ENCODE measurements around the gene GUCA1A. TPM values are rescaled to one million over a fixed set of nuclear protein-coding genes. Genes with fewer than 3 reads are reported as not detected.

GUCA1A gene
- total and polyA plus RNA-seq, 8 donors: 0.12 TPM; not detected in 7

- H3K27me3 ChIP-seq: no peaks in the 10 kb centered on the region
- 76% methylated on average over 5 of the region's 5 CpGs for WGBS, 2 donors
- FAIRE-seq (no peak), DNase-seq (no peak), ATAC-seq (no peak)
- H3K36me3 ChIP-seq: no peaks in the 10 kb centered on the region
- no peaks in the 10 kb centered on the region for H3K9me3 ChIP-seq
- no peak for TF ChIP-seq CTCF (IDR thresholded peaks at IDR 0.05)
- intact Hi-C loops (cut with DNase I): no loop called here
- no peak overlapping the region for H3K27ac ChIP-seq
- H3K4me3 ChIP-seq: no peak overlapping the region
- no peaks in the 10 kb centered on the region for H3K4me1 ChIP-seq
These were observed 2.7 kb downstream of the GUCA1A start for GRCh38 chr6:42175860-42176259.

- H3K4me3 ChIP-seq: no peak overlapping the region
- no peaks in the 10 kb centered on the region for H3K9me3 ChIP-seq
- H3K4me1 ChIP-seq: no peaks in the 10 kb centered on the region
- H3K36me3 ChIP-seq: no peaks in the 10 kb centered on the region
- DNase-seq (no peak), ATAC-seq (no peak), FAIRE-seq (no peak)
- no peak for TF ChIP-seq CTCF (IDR thresholded peaks at IDR 0.05)
- no peaks in the 10 kb centered on the region for H3K27me3 ChIP-seq
- H3K27ac ChIP-seq: no peak overlapping the region
- intact Hi-C loops (cut with DNase I): no loop called here
These were observed 3.8 kb downstream of the GUCA1A start for GRCh38 chr6:42176981-42177380.

- no peak for FAIRE-seq
- 40 to 50% methylated on average over 26 to 27 of the region's 27 CpGs for WGBS, 2 donors
- ATAC-seq: no peak
These were observed 4.6 kb downstream of the GUCA1A start for GRCh38 chr6:42177514-42178364.

GRCh38 chr6:42179261-42179944 is 6.2 kb downstream of the GUCA1A start:
- WGBS, 2 donors: 81 to 84% methylated on average over 20 of the region's 20 CpGs

More at GRCh38 chr6:42177514-42178364, 4.6 kb downstream of the GUCA1A start:
- Histone ChIP-seq H3K4me1 (no peaks in the 10 kb centered on the region), H3K4me3 (no peak overlapping the region), H3K27ac (no peak overlapping the region), H3K36me3 (no peaks in the 10 kb centered on the region), H3K27me3 (no peaks in the 10 kb centered on the region), H3K9me3 (no peaks in the 10 kb centered on the region)
- TF ChIP-seq CTCF (IDR thresholded peaks at IDR 0.05): no peak
- intact Hi-C loops (cut with DNase I): no loop called here
- DNase-seq: no peak

More at GRCh38 chr6:42179261-42179944, 6.2 kb downstream of the GUCA1A start:
- no peak overlapping the region for H3K4me3 ChIP-seq
- no peak for TF ChIP-seq CTCF (IDR thresholded peaks at IDR 0.05)
- ATAC-seq: no peak
- H3K36me3 ChIP-seq: no peaks in the 10 kb centered on the region
- H3K27ac ChIP-seq: no peak overlapping the region
- H3K4me1 ChIP-seq: no peaks in the 10 kb centered on the region
- DNase-seq: no peak
- H3K27me3 ChIP-seq: no peaks in the 10 kb centered on the region
- no peaks in the 10 kb centered on the region for H3K9me3 ChIP-seq
- intact Hi-C loops (cut with DNase I): no loop called here
- no peak for FAIRE-seq
